GM23248 (cell line): ENCODE measurements around the gene FADS6. TPM values are rescaled to one million over a fixed set of nuclear protein-coding genes. Genes with fewer than 3 reads are reported as not detected.

Experiments
- DNase-seq: peaks from one replicate; pipeline ENCODE4 v3.0.0-alpha.2; 2015
- H2AFZ ChIP-seq: fragments of 200-600 bp; sonication (generic); 2 replicates; pipeline ENCODE4 v1.6.1; 2016; ENCODE audit warnings: antibody characterized with exemption
- H3F3A ChIP-seq: fragments of 200-600 bp; sonication (generic); 2 replicates; pipeline ENCODE4 v1.6.1; 2016; ENCODE audit warnings: mild to moderate bottlenecking, antibody characterized with exemption, mixed run types; ENCODE audit not compliant: insufficient read depth
- H3K27ac ChIP-seq: fragments of 200-600 bp; sonication (generic); 2 replicates; pipeline ENCODE4 v1.5.1; 2016; ENCODE audit warnings: mild to moderate bottlenecking
- H3K27me3 ChIP-seq: fragments of 200-600 bp; sonication (generic); replicated peaks from 2 replicates; pipeline ENCODE4 v1.6.1; 2016; ENCODE audit warnings: mild to moderate bottlenecking; ENCODE audit not compliant: insufficient read depth
- H3K36me3 ChIP-seq: fragments of 200-600 bp; sonication (generic); 2 replicates; pipeline ENCODE4 v1.6.1; 2016; ENCODE audit warnings: low read depth, mild to moderate bottlenecking
- H3K4me1 ChIP-seq: fragments of 200-600 bp; sonication (generic); 2 replicates; pipeline ENCODE4 v1.6.1; 2016; ENCODE audit warnings: mild to moderate bottlenecking; ENCODE audit not compliant: insufficient read depth
- H3K4me2 ChIP-seq: fragments of 200-600 bp; sonication (generic); one replicate; pipeline ENCODE4 v1.6.1; 2016; ENCODE audit warnings: mild to moderate bottlenecking; ENCODE audit not compliant: unreplicated experiment
- H3K4me3 ChIP-seq: fragments of 200-600 bp; sonication (generic); 2 replicates; pipeline ENCODE4 v1.5.1; 2016; ENCODE audit warnings: mild to moderate bottlenecking
- H3K79me2 ChIP-seq: fragments of 200-600 bp; sonication (generic); 2 replicates; pipeline ENCODE4 v1.6.1; 2016; ENCODE audit warnings: mild to moderate bottlenecking; ENCODE audit not compliant: insufficient read depth
- H3K9ac ChIP-seq: fragments of 200-600 bp; sonication (generic); 2 replicates; pipeline ENCODE4 v1.6.1; 2016; ENCODE audit warnings: mild to moderate bottlenecking
- H3K9me2 ChIP-seq: fragments of 200-600 bp; sonication (generic); 2 replicates; pipeline ENCODE4 v1.6.1; 2016; ENCODE audit warnings: mixed run types, mild to moderate bottlenecking, moderate library complexity; ENCODE audit not compliant: insufficient read depth
- H3K9me3 ChIP-seq: fragments of 200-600 bp; sonication (generic); one replicate; pipeline ENCODE4 v1.6.1; 2017; ENCODE audit warnings: low read depth
- H4K20me1 ChIP-seq: fragments of 200-600 bp; sonication (generic); 2 replicates; pipeline ENCODE4 v1.6.0; 2016; ENCODE audit not compliant: insufficient read depth
- EZH2 ChIP-seq: fragments of 200-600 bp; sonication (generic); IDR thresholded peaks from 2 replicates; pipeline ENCODE4 v1.6.1; 2018; ENCODE audit warnings: antibody characterized with exemption, mild to moderate bottlenecking; ENCODE audit not compliant: insufficient read depth, poor library complexity, severe bottlenecking
- EZH2phosphoT487 ChIP-seq: fragments of 200-600 bp; sonication (generic); IDR thresholded peaks from 2 replicates; pipeline ENCODE4 v1.6.1; 2018; ENCODE audit warnings: antibody characterized with exemption, moderate library complexity, mild to moderate bottlenecking, low read depth; ENCODE audit not compliant: insufficient read depth
- WGBS, 2 experiments: methylation state at CpG; one replicate each; pipeline ENCODE4 v1.1.6; 2015 to 2017; ENCODE audit warnings: low lambda C conversion rate in 2 of 2, low coverage in 1 of 2; ENCODE audit errors: missing lambda C conversion rate in 2 of 2; 5-methylcytosine and 5-hydroxymethylcytosine counted together
- in situ Hi-C: fragments of 300-500 bp; cut with MboI; formaldehyde crosslinking; loops from 2 replicates; pipeline ENCODE4 v1.15.0; 2020
- polyA plus RNA-seq: library from polyadenylated mRNA; unstranded; fragments of >200 nt; fragmentation: Nextera tagmentation; extraction: Ambion mirVana; gene quantifications from 2 replicates; pipeline ENCODE4 v1.2.1, GENCODE V29; 2016
- total RNA-seq: library from RNA; depleted of rRNA; stranded (reverse); fragments of >200 nt; shearing (Covaris generic); gene quantifications from 2 replicates; pipeline ENCODE4 v1.2.3, GENCODE V29; 2014

FADS6 gene
- total and polyA plus RNA-seq, 2 experiments from 2014 or later, result not detected

DNA sequence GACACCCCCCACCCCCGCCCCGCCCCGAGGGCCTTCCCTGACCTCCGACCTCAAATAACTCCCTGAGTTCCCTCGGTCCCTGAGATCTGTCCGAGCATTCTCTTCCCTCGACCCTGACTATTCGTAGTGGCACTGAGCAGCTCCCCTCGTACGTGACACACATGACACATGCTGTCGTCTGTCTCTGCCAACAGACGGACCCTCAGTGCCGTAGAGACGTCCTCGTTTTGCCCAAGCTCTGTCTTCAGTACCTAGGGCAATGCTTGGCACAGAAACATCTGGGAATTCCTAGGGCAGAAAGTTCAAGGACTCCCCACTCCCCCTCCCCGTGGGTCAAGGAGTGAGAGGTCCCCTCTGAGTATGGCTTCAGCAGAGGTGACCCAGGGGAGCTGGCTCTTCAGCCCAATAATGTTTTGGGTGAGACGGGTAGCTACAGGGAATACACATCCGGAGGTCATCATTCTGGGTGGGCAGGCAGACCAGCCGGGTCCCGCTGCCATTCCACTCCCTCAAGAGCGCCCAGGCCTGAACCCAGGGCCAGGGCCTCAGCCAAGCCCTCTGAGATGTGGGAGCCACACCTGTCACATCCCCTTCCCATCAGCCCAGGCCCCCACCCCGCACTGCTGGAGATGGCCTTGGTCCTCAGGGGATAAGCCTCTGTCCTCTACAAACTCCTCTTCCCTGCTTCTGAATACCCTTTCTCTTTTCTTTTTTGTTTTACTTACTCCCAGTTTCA is 671 bp upstream of the FADS6 start:
- no peak overlapping the region for H2AFZ ChIP-seq
- H3K9ac ChIP-seq, result no peak overlapping the region
- no peaks in the 10 kb centered on the region for H3K4me1 ChIP-seq
- WGBS, 2 experiments, result 21 to 24% methylated on average over 21 of the region's 22 CpGs
- H3K79me2 ChIP-seq, result no peaks in the 10 kb centered on the region
- no peaks in the 10 kb centered on the region for H3K36me3 ChIP-seq
- H3K9me2 ChIP-seq, result no peaks in the 10 kb centered on the region
- H3F3A ChIP-seq, result no peaks in the 10 kb centered on the region
- H3K27me3 ChIP-seq, result peaks cover 62% of the 10 kb centered on the region
- TF ChIP-seq EZH2phosphoT487, result no peak
- no peak for TF ChIP-seq EZH2
- H3K4me2 ChIP-seq, result no peak overlapping the region
- in situ Hi-C loops, result no loop called here
- H3K27ac ChIP-seq, result no peak overlapping the region
- no peaks in the 10 kb centered on the region for H3K9me3 ChIP-seq
- no peak overlapping the region for H3K4me3 ChIP-seq
- DNase-seq, result no peak
- H4K20me1 ChIP-seq, result no peaks in the 10 kb centered on the region

DNA sequence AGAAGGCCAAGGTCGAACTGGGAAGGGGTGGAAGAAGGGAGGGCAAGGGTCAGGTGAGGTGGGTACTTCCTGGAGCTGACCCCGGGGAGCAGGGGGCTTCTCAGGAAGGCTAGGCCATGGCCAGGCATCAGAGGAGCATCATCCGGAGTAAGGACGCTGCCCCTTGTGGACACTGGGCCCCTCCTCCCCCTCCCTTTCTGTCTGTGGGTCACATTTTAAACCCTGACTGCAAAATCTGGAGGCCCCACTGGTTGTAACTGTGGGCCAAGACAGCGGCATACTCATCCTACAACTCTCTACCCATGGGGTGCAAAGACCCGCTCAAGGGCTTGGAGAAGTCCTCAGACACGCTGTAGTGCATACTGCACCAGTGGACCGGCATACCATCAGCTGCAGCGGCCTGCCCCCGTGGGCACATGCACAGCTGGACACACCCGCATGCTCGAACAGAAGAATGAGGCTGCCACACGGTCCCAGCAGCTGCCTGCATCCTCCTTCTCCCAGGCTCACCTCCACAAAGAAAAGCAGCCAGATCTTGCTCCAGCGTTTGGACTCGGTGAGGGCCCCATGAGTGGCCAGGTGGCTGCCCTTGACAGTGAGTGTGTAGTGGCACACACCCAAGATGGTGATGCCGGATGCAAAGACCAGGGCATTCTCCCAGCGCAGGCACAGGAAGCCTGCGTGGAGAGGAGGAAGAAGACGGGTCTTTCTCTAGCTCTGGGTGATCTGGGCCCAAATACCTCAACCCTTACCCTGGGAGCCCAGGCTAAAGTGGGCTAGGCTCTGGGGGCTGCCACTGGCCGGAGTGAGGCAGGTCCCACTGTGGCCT is 1.2 kb downstream of the FADS6 start:
- Histone ChIP-seq H3K4me2 (no peak overlapping the region), H3K36me3 (no peaks in the 10 kb centered on the region), H3K9me2 (no peaks in the 10 kb centered on the region), H3F3A (no peaks in the 10 kb centered on the region), H3K27ac (no peak overlapping the region), H3K9me3 (no peaks in the 10 kb centered on the region), H3K79me2 (no peaks in the 10 kb centered on the region), H3K9ac (no peak overlapping the region), H3K4me3 (no peak overlapping the region), H3K4me1 (no peaks in the 10 kb centered on the region), H2AFZ (no peak overlapping the region), H4K20me1 (no peaks in the 10 kb centered on the region), H3K27me3 (peaks cover 65% of the 10 kb centered on the region)
- no peak for TF ChIP-seq EZH2
- no peak for TF ChIP-seq EZH2phosphoT487
- DNase-seq, result no peak
- in situ Hi-C loops, result no loop called here
- whole genome bisulfite sequencing, 2 experiments, result 39 to 42% methylated on average over 19 to 20 of the region's 20 CpGs

DNA sequence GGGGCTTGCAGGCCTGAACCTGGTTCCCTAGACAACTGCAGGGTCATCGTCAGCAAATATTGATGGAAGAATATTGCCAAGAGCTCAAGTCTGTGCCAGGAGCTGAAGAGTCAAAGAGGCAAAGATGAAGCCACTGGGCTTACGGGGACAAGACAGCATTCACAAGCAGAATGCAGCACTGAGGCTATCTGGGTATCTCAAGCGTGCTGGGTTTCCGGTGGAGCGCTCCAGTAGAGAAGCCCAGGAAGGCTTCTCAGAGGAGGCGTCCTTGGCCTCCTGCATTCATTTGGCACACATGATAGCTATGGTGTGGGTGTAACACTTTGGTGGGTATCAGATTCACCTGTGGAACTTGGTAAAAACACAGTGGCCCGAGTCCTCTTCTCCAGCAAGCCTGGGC is 2.9 kb downstream of the FADS6 start:
- TF ChIP-seq EZH2phosphoT487 (no peak), EZH2 (no peak)
- no peaks in the 10 kb centered on the region for H3K9me2 ChIP-seq
- H3K4me2 ChIP-seq, result no peak overlapping the region
- no peak overlapping the region for H3K4me3 ChIP-seq
- H3K79me2 ChIP-seq, result no peaks in the 10 kb centered on the region
- in situ Hi-C loops, result no loop called here
- no peak overlapping the region for H2AFZ ChIP-seq
- no peak overlapping the region for H3K9ac ChIP-seq
- H4K20me1 ChIP-seq, result no peaks in the 10 kb centered on the region
- H3F3A ChIP-seq, result no peaks in the 10 kb centered on the region
- H3K27me3 ChIP-seq, result peaks cover 49% of the 10 kb centered on the region
- no peak overlapping the region for H3K27ac ChIP-seq
- no peak for DNase-seq
- no peaks in the 10 kb centered on the region for H3K9me3 ChIP-seq
- no peaks in the 10 kb centered on the region for H3K4me1 ChIP-seq
- H3K36me3 ChIP-seq, result no peaks in the 10 kb centered on the region
- WGBS, 2 experiments, result 54 to 62% methylated on average over 7 of the region's 7 CpGs

DNA sequence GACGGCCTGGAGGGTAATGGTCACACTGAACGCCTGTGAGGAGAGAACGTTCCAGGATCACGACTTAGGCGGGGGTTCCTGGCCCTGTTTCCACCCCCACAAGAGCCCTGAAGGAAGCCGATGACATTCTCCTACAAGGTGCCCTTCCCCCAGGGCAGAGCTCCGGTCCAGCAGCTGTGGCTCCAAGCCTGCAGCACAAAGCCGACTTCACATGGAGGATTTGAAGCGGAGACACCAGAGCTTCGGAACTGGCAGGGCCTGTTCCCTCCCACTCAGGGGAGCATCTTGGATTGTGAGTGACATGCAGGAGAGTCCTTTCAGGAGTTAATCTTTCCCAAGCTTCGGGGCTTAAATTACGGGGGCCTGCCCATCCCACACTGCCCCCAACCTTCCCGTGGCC is 5.0 kb downstream of the FADS6 start:
- no peak for DNase-seq
- WGBS, 2 experiments, result 41 to 42% methylated on average over 13 of the region's 13 CpGs

More for the DNA sequence above, 5.0 kb downstream of the FADS6 start:
- no peaks in the 10 kb centered on the region for H3K9me2 ChIP-seq
- H3K9ac ChIP-seq, result no peak overlapping the region
- H3K4me1 ChIP-seq, result no peaks in the 10 kb centered on the region
- H3K4me3 ChIP-seq, result no peak overlapping the region
- H3K36me3 ChIP-seq, result no peaks in the 10 kb centered on the region
- no peaks in the 10 kb centered on the region for H3K9me3 ChIP-seq
- peaks cover 30% of the 10 kb centered on the region for H3K27me3 ChIP-seq
- H2AFZ ChIP-seq, result no peak overlapping the region
- no peaks in the 10 kb centered on the region for H3K79me2 ChIP-seq
- in situ Hi-C loops, result no loop called here
- no peak for TF ChIP-seq EZH2
- no peaks in the 10 kb centered on the region for H4K20me1 ChIP-seq
- no peaks in the 10 kb centered on the region for H3F3A ChIP-seq
- H3K4me2 ChIP-seq, result no peak overlapping the region
- H3K27ac ChIP-seq, result no peak overlapping the region
